ENCODE data around the gene BZW2.

DNA sequence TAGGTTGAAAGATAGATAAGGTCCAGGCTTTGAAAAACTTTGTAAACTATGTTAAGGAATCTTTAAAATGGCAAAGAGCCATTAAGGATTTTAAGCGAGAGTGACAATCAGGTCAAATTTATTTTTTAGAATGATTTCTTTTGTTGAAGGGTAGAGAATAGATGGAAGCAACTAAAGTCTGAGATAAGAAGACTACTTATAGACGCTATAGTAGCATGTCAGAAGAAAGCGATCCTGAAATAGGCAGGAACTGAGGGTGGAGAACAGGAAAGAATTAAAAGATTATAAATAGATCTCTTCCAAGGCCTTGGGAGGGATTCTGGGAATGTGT is 94.6 kb downstream of the BZW2 start:
- TF ChIP-seq POLR2A (IDR thresholded peaks at IDR 0.05) (no peak), EP300 (IDR thresholded peaks at IDR 0.05) (no peak)
